Prostate gland (tissue), 2 donors: ENCODE results near the gene SPOP.

Experiments
- POLR2AphosphoS5 ChIP-seq: sonication (generic); formaldehyde crosslinking; IDR thresholded peaks from one replicate; pipeline ENCODE4 v1.6.1; 2017; ENCODE audit warnings: antibody characterized with exemption
- TF ChIP-seq, protein P1 (sequence below), 4 experiments: fragments of 200-600 bp in 2 of 4; fragments of 450-650 bp in 2 of 4; sonication (generic) in 2 of 4; IDR thresholded peaks; 1 replicate in 3 of 4; 2 replicates in 1 of 4; pipeline ENCODE4 v1.5.1; 2016 to 2019; ENCODE audit warnings: antibody characterized with exemption in 4 of 4, mild to moderate bottlenecking in 2 of 4, moderate library complexity in 2 of 4

- TF ChIP-seq, protein P1, sequence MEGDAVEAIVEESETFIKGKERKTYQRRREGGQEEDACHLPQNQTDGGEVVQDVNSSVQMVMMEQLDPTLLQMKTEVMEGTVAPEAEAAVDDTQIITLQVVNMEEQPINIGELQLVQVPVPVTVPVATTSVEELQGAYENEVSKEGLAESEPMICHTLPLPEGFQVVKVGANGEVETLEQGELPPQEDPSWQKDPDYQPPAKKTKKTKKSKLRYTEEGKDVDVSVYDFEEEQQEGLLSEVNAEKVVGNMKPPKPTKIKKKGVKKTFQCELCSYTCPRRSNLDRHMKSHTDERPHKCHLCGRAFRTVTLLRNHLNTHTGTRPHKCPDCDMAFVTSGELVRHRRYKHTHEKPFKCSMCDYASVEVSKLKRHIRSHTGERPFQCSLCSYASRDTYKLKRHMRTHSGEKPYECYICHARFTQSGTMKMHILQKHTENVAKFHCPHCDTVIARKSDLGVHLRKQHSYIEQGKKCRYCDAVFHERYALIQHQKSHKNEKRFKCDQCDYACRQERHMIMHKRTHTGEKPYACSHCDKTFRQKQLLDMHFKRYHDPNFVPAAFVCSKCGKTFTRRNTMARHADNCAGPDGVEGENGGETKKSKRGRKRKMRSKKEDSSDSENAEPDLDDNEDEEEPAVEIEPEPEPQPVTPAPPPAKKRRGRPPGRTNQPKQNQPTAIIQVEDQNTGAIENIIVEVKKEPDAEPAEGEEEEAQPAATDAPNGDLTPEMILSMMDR (IDR thresholded peaks at IDR 0.05): no peak
- no peak for TF ChIP-seq POLR2AphosphoS5
These were observed 80.5 kb downstream of the SPOP start for GRCh38 chr17:49597436-49597835.
